Natural killer cell (primary cell): Measurements from ENCODE around the gene PTH2. TPM values are rescaled to one million over a fixed set of nuclear protein-coding genes. Genes with fewer than 3 reads are reported as not detected.

Experiments used
- ATAC-seq, 3 donors: fragments of 150-1000 bp in 2 of 3; fragments of 200-7000 bp in 1 of 3; cut with Tn5 transposase; 1 replicate in 1 of 3; 2 replicates in 2 of 3; pipeline ENCODE4 v1.10.0; 2021; ENCODE audit warnings: mild to moderate bottlenecking in 2 of 3, moderate library complexity in 2 of 3
- DNase-seq, 2 donors: peaks; one replicate each; pipeline versions ENCODE4 v3.0.0 to v3.0.0-alpha.2; 2013 to 2021; ENCODE audit warnings: mixed read lengths in 1 of 2
- H3K27ac ChIP-seq: one replicate; pipeline ENCODE4 v1.5.1; 2013; ENCODE audit warnings: mild to moderate bottlenecking, low read length
- H3K27me3 ChIP-seq: one replicate; pipeline ENCODE4 v1.6.1; 2013; ENCODE audit warnings: low read length; ENCODE audit not compliant: control insufficient read depth, insufficient read depth
- H3K36me3 ChIP-seq: one replicate; pipeline ENCODE4 v1.6.1; 2013; ENCODE audit warnings: low read length; ENCODE audit not compliant: control insufficient read depth, insufficient read depth
- H3K4me1 ChIP-seq: one replicate; pipeline ENCODE4 v1.6.1; 2013; ENCODE audit warnings: low read length; ENCODE audit not compliant: control insufficient read depth, insufficient read depth
- H3K4me3 ChIP-seq: one replicate; pipeline ENCODE4 v1.5.1; 2013; ENCODE audit warnings: low read length
- H3K9me3 ChIP-seq: one replicate; pipeline ENCODE4 v1.6.1; 2013; ENCODE audit warnings: low read length; ENCODE audit not compliant: control insufficient read depth, insufficient read depth
- H3K27ac Mint-ChIP-seq, 2 donors: one replicate each; pipeline ENCODE4 v1.8.0; 2022; ENCODE audit warnings: mild to moderate bottlenecking in 2 of 2, mixed read lengths in 2 of 2, moderate library complexity in 1 of 2
- H3K27me3 Mint-ChIP-seq, 2 donors: one replicate each; pipeline ENCODE4 v1.8.0; 2022; ENCODE audit warnings: low read depth in 2 of 2, mixed read lengths in 2 of 2
- H3K36me3 Mint-ChIP-seq: one replicate; pipeline ENCODE4 v1.8.0; 2022; ENCODE audit warnings: mixed read lengths
- H3K4me1 Mint-ChIP-seq, 2 donors: one replicate each; pipeline ENCODE4 v1.8.0; 2022; ENCODE audit warnings: mixed read lengths in 2 of 2
- H3K4me3 Mint-ChIP-seq: one replicate; pipeline ENCODE4 v1.8.0; 2022; ENCODE audit warnings: mild to moderate bottlenecking, moderate library complexity, mixed read lengths
- H3K9me3 Mint-ChIP-seq, 2 donors: one replicate each; pipeline ENCODE4 v1.8.0; 2022; ENCODE audit warnings: mixed read lengths in 2 of 2
- WGBS: methylation state at CpG from one replicate; pipeline ENCODE4 v1.1.7; 2013; ENCODE audit warnings: missing lambda C conversion rate; ENCODE audit not compliant: insufficient coverage; 5-methylcytosine and 5-hydroxymethylcytosine counted together
- intact Hi-C: fragments of 100-400 bp; cut with micrococcal nuclease; formaldehyde crosslinking; loops from one replicate; pipeline ENCODE4 v1.14.2; 2022
- total RNA-seq, 4 donors: library from RNA; stranded (reverse); fragments of 120-200 nt in 1 of 4; gene quantifications; one replicate each; pipeline versions ENCODE4 v1.2.3 to v1.2.4, GENCODE V29; 2013 to 2022
- TF ChIP-seq, protein P1 (sequence below): fragments of 200-600 bp; IDR thresholded peaks from one replicate; pipeline ENCODE4 v1.8.0; 2022; ENCODE audit warnings: antibody characterized with exemption

PTH2 gene
- total RNA-seq, 3 donors from 2014 or later (not counting 1 experiment from before 2014, with no cell fraction given): not detected

DNA sequence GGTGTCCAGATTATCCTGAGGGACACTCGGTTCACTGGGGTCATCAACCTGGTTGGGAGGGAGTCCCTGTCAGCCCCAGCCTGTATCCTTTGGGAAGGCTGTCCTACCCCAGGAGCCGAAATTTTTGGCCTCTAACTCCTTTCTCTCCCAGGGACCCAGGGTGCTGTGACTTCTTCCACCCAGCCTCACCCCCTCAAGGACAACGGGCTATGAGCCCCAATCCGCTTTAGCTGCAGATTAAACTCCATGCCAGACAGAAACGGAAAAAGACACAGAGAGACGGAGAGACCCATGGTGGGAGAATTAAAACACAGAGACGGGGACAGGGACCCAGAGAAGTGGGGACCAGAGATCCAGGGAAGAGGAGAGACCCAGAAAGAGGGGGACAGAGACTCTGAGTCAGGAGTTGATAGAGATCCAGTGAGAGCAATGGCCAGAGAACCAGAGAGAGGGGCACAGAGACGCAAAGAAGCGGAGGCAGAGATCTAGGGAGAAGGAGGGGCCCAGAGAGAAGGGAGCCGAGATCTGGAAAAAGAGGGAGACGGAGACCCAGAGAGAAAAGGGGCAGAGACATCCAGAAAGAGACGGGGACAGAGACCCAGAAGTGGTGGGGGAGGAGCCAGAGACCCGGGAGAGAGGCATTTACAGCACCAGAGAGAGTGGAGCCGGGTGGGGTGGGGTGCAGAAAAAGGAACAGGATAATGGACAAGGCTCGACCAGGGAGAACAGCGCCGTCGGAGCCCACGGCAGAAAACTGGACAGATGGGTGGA lies 17.4 kb upstream of the PTH2 start:
- H3K27me3 ChIP-seq: peaks cover 57% of the 10 kb centered on the region
- peaks cover 43% of the 10 kb centered on the region for H3K4me1 ChIP-seq
- H3K36me3 ChIP-seq: no peaks in the 10 kb centered on the region
- no peak overlapping the region for H3K27ac Mint-ChIP-seq
- H3K4me3 Mint-ChIP-seq: peak overlapping the region; percentile 51
- no peak overlapping the region for H3K4me3 ChIP-seq
- intact Hi-C loops: no loop called here
- no peak overlapping the region for H3K27ac ChIP-seq
- no peaks in the 10 kb centered on the region for H3K9me3 ChIP-seq
- DNase-seq: no peak
- H3K4me1 Mint-ChIP-seq: peaks cover 26 to 55% of the 10 kb centered on the region in 2 donors
- no peaks in the 10 kb centered on the region for H3K9me3 Mint-ChIP-seq
- H3K36me3 Mint-ChIP-seq: no peaks in the 10 kb centered on the region
- peaks cover 64 to 65% of the 10 kb centered on the region in 2 donors for H3K27me3 Mint-ChIP-seq
- 43% methylated on average over 19 of the region's 19 CpGs for WGBS
- TF ChIP-seq, protein P1, sequence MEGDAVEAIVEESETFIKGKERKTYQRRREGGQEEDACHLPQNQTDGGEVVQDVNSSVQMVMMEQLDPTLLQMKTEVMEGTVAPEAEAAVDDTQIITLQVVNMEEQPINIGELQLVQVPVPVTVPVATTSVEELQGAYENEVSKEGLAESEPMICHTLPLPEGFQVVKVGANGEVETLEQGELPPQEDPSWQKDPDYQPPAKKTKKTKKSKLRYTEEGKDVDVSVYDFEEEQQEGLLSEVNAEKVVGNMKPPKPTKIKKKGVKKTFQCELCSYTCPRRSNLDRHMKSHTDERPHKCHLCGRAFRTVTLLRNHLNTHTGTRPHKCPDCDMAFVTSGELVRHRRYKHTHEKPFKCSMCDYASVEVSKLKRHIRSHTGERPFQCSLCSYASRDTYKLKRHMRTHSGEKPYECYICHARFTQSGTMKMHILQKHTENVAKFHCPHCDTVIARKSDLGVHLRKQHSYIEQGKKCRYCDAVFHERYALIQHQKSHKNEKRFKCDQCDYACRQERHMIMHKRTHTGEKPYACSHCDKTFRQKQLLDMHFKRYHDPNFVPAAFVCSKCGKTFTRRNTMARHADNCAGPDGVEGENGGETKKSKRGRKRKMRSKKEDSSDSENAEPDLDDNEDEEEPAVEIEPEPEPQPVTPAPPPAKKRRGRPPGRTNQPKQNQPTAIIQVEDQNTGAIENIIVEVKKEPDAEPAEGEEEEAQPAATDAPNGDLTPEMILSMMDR: no peak
- no peak for ATAC-seq

- peaks cover 57% of the 10 kb centered on the region for H3K27me3 ChIP-seq
- DNase-seq (no peak), ATAC-seq (no peak)
- no peak overlapping the region for H3K27ac Mint-ChIP-seq
- peaks cover 43% of the 10 kb centered on the region for H3K4me1 ChIP-seq
- no peaks in the 10 kb centered on the region for H3K36me3 Mint-ChIP-seq
- no peak overlapping the region for H3K27ac ChIP-seq
- 85% methylated on average over 1 of the region's 6 CpGs for WGBS
- no peaks in the 10 kb centered on the region for H3K9me3 ChIP-seq
- intact Hi-C loops: no loop called here
- TF ChIP-seq, protein P1: no peak
- H3K36me3 ChIP-seq: no peaks in the 10 kb centered on the region
- H3K27me3 Mint-ChIP-seq: peaks cover 72 to 73% of the 10 kb centered on the region in 2 donors
- no peaks in the 10 kb centered on the region for H3K9me3 Mint-ChIP-seq
- H3K4me1 Mint-ChIP-seq: peaks cover 28 to 60% of the 10 kb centered on the region in 2 donors
- H3K4me3 ChIP-seq: no peak overlapping the region
- peak overlapping the region; percentile 45 for H3K4me3 Mint-ChIP-seq
These were observed 16.6 kb upstream of the PTH2 start for GRCh38 chr19:49439836-49440235.

DNA sequence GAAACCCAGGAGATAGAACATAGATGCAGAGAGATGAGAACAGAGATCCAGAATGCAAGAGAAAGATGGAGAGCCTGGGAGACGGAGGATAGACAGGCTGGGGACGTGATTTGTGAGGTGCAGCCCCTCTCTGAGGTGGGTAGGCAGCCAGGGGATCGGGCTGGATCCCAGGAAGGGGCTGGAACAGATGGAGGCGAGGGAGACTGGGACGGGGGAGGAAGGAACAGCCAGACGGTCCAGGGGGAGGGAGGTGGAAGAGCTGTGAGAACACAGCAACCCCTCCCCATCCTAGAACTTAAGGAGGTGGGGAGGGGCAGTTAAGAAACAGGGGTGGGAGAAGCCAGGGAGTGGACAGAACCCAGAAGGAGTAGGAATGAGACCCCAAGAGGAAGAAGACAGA lies 15.0 kb upstream of the PTH2 start:
- H3K9me3 Mint-ChIP-seq: no peaks in the 10 kb centered on the region
- H3K4me1 Mint-ChIP-seq: peaks cover 25 to 50% of the 10 kb centered on the region in 2 donors
- H3K27me3 Mint-ChIP-seq: peaks cover 81 to 87% of the 10 kb centered on the region in 2 donors
- Histone ChIP-seq H3K36me3 (no peaks in the 10 kb centered on the region), H3K27me3 (peaks cover 72% of the 10 kb centered on the region), H3K4me1 (peaks cover 39% of the 10 kb centered on the region), H3K27ac (no peak overlapping the region), H3K4me3 (no peak overlapping the region), H3K9me3 (no peaks in the 10 kb centered on the region)
- no peak for ATAC-seq
- H3K27ac Mint-ChIP-seq: peak overlapping the region in 1 of 2 donors; percentile 6
- WGBS: 18% methylated on average over 3 of the region's 6 CpGs
- H3K36me3 Mint-ChIP-seq: no peaks in the 10 kb centered on the region
- DNase-seq: peak in 1 of 2 donors; percentile 10
- TF ChIP-seq, protein P1: no peak
- H3K4me3 Mint-ChIP-seq: no peak overlapping the region
- intact Hi-C loops: no loop called here
